ENCODE results near the gene RAG2. TPM values are rescaled to one million over a fixed set of nuclear protein-coding genes. Genes with fewer than 3 reads are reported as not detected.
"Not testable (repeated sequence)": the region's sequence is repeated elsewhere in the genome, so short reads cannot be mapped to it uniquely, and the experiment has no call there.

The RAG2 gene
- total RNA-seq, 2 experiments from 2014 or later = not detected

DNA sequence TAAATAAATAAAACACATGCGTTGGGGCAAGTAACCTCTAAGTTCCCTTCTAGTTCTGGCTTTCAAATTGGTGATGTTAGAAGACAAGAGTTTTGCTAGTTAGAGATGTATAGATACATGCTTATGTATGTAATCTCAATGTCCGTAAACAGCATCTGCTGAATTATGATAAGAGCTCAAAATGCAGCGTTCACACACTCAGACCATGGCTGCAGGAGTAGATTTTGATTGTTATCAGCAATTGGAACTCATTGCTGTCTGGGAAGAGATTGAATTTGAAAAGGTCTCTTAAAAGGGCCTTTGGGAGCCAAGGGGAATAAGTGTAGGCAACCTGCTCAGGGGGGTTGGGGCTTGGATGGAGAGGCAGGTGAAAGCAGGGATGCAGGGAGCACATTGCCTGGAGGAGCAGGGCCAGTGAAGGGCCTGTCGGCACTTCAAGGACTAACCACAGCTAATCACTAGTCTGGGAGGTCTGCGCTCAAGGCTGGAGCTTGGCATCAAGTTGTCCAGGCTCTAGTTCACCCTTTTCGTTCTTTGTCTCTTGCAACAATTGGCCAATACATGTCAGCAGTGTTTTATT lies 32.9 kb downstream of the RAG2 start:
- POLR2A ChIA-PET = no interaction called here

DNA sequence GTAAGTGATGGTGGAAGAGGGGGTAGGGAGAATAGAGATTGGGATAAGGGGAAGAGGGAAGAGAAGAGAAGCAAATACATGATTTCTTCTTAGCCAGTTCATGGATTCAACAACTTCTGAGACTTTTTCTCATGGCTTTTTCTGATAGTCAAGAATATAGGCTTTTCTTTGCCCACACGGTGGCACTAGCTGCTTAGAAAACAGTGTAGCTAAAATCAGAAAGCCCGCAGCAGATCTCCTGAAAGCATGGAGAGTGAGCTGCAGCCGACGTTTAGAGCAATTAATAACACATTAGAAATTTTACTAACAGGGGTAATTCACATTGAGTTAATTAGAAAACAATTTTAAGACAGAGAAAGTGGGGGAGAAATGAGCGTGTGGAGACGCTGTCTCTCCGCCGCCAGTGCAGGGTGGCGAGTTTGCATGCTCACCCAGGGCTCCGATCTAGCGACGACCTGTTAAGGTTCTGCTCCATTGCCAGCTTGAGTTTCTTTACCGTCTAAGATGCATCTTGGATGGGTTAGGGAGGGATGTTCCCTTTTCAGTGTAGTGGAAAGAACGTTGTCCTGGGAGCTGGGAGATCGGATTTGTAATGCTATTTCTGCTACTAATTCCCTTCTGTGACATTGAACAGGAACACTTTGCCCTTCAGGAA lies 33.5 kb downstream of the RAG2 start:
- ChIA-PET CTCF (interaction anchor here (0.7 to 3.6 kb wide), 13 partner anchors 12 to 379 kb away, joined by 3 to 36 read pairs (median 6); no protein-coding TSS in a partner anchor), POLR2A (interaction anchor here (0.5 kb wide), 1 partner anchor 743 kb away, joined by 7 read pairs; no protein-coding TSS in a partner anchor)

More for the DNA sequence above, 32.9 kb downstream of the RAG2 start:
- CTCF ChIA-PET = interaction anchor here (0.7 to 3.6 kb wide), 10 partner anchors 11 to 186 kb away, joined by 3 to 36 read pairs (median 6); no protein-coding TSS in a partner anchor

GRCh38 chr11:36558571-36559413 lies 39.2 kb downstream of the RAG2 start:
- ChIA-PET POLR2A (no interaction called here), CTCF (no interaction called here)

DNA sequence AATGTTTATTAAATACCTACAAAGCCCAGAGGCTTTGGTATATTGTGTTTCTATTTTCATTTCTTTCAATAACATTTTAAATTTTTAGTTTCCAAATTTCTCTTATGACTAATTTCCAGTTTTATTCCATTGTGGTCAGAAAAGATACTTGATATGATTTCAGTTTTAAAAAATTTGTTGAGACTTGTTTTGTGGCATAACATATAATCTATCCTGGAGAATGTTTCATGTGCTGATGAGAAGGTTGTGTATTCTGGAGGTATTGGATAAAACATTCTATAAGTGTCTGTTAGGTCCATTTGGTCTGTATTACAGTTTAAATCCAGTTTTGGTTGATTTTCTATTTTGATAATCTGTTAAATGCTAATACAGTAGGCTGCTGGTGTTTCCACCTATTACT lies 40.0 kb downstream of the RAG2 start:
- POLR2A ChIA-PET = no interaction called here
- CTCF ChIA-PET = no interaction called here

DNA sequence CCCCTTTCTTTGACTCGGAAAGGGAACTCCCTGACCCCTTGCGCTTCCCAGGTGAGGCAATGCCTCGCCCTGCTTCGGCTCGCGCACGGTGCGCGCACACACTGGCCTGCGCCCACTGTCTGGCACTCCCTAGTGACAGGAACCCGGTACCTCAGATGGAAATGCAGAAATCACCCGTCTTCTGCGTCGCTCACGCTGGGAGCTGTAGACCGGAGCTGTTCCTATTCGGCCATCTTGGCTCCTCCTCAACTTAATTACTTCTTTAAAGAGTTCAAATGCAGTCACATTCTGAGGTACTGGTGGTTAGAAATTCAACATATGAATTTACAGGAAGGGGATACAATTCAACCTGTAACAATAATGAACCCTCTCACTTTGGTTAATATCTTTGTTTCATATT lies 40.6 kb downstream of the RAG2 start:
- CTCF ChIA-PET, POLR2A ChIA-PET: not testable (repeated sequence)

- CTCF ChIA-PET = no interaction called here
Observed at GRCh38 chr11:36550385-36551115, 47.5 kb downstream of the RAG2 start.

More at GRCh38 chr11:36550385-36551115, 47.5 kb downstream of the RAG2 start:
- POLR2A ChIA-PET = no interaction called here

Other genes with a start within 250 kb of the RAG2 start
- gene TRAF6, start 88.0 kb downstream of the RAG2 start, total RNA-seq = 10 to 100 TPM; 10.9 to 11.7 TPM
- under 1 TPM; 0.27 to 0.30 TPM for gene RAG1, start 30.2 kb downstream of the RAG2 start, total RNA-seq
- 1 to 10 TPM; 4.5 TPM for gene IFTAP, start 3.7 kb downstream of the RAG2 start, total RNA-seq

Measured in activated CD8-positive, alpha-beta memory T cell treated with anti-CD3 and anti-CD28 coated beads for 36 hours (primary cell).